ENCODE measurements around the gene CDHR2. TPM values are rescaled to one million over a fixed set of nuclear protein-coding genes. Genes with fewer than 3 reads are reported as not detected.

The CDHR2 gene
- total and polyA plus RNA-seq, 2 of the 13 experiments (the other 11 are each of a cell fraction or from before 2014, with no cell fraction given) = 17.9 to 20.9 TPM

DNA sequence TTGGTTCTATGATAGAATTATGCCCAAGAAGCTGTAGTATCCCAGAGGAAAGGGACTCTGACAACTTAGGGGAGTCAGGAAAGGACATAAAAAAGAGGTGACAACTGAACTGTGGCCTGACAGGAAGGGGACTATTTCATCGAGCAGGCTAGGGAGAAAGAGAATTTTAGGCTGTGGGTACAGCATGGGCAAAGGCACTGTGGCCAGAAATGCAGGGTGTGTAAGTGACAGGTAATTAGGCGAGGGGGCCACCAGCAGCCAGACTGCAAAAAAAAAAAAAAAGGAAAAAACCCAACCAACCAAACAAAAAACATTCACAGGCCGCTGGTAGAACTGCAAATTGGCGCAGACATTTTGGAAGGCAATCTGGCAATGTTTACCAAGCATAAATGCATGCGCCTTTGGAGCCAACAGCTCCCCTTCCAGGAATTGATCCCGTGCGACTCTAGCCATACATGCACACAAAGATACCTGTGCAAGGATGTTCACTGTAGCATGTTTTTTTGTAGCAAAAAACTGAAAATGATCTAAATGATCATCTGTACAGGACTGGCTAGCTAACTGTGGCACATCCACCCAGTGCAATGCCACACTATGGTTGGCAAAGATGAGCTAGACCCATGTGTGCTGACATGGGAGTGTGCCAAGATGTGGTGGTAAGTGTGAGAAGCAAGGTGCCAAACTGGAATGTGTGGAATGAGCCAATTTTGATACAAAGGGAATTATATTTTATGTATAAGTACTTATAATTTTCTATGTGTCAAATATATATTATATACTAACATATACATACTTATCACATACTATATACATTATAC, 82.5 kb downstream of the CDHR2 start:
- POLR2A ChIA-PET = interaction anchor here (1.8 kb wide), 1 partner anchor 15 kb away, joined by 5 read pairs; the partner anchor contains the start of gene TSPAN17
- FAIRE-seq = no peak
- no peak for TF ChIP-seq KLF6 (CRISPR knock-in tag; IDR thresholded peaks at IDR 0.05)
- no peak for TF ChIP-seq ZNF292 (CRISPR knock-in tag; IDR thresholded peaks at IDR 0.05; ENCODE audit: borderline replicate concordance, low read depth)
- no peak for TF ChIP-seq PCBP2 (optimal IDR thresholded peaks at IDR 0.05; ENCODE audit: low read depth, low read length, poor library complexity, severe bottlenecking)
- no peak for TF ChIP-seq ZNF616 (CRISPR knock-in tag; IDR thresholded peaks at IDR 0.05; ENCODE audit: low read depth)
- TF ChIP-seq XBP1 (CRISPR knock-in tag; IDR thresholded peaks at IDR 0.05) = no peak
- TF ChIP-seq ZNF776 (CRISPR knock-in tag; IDR thresholded peaks at IDR 0.05) = no peak
- no peak for TF ChIP-seq ZNF589 (CRISPR knock-in tag; conservative IDR thresholded peaks at IDR 0.05)
- no peak for TF ChIP-seq ZBTB39 (CRISPR knock-in tag; IDR thresholded peaks at IDR 0.05)
- TF ChIP-seq EED (CRISPR knock-in tag; IDR thresholded peaks at IDR 0.05) = no peak
- no peak for TF ChIP-seq HOXA3 (CRISPR knock-in tag; IDR thresholded peaks at IDR 0.05)
- TF ChIP-seq ZNF33B (CRISPR knock-in tag; IDR thresholded peaks at IDR 0.05) = no peak
- no peak for TF ChIP-seq GABPA (IDR thresholded peaks at IDR 0.05; ENCODE audit: low read depth, low read length)
- no peak for TF ChIP-seq GABPA (CRISPR knock-in tag; IDR thresholded peaks at IDR 0.05; ENCODE audit: low read depth)
- TF ChIP-seq CERS6 (CRISPR knock-in tag; IDR thresholded peaks at IDR 0.05) = no peak
- intact Hi-C loops (cut with micrococcal nuclease; ENCODE audit: unreplicated experiment) (no loop called here), in situ Hi-C loops (cut with HindIII; ENCODE audit: extremely low pct_ligation_motif_present, low pct_unique_long_range_greater_than_20kb) (no loop called here)
- H3K4me1 ChIP-seq (ENCODE audit: insufficient read depth, low read length) = peaks cover 26% of the 10 kb centered on the region
- peaks cover 13 to 79% of the 10 kb centered on the region in 2 experiments; a peak in 4 of 5 replicates for H3K27me3 ChIP-seq (ENCODE audit: control insufficient read depth in 1 of 2, insufficient read depth in 2 of 2, low read length in 2 of 2)
- DNase-seq (ENCODE audit: low spot score) = no peak
- no peak overlapping the region for H2AFZ ChIP-seq (ENCODE audit: low read length)
- no peaks in the 10 kb centered on the region for H3K79me2 ChIP-seq (ENCODE audit: insufficient read depth, low read length)
- no peaks in the 10 kb centered on the region for H3K9me3 ChIP-seq (ENCODE audit: low read length)
- H3K4me3 ChIP-seq (replicated peaks in 1 of 3; ENCODE audit: insufficient read depth in 1 of 3, low read depth in 2 of 3, low read length in 3 of 3) = no peak overlapping the region
- no peaks in the 10 kb centered on the region for H3K36me3 ChIP-seq (replicated peaks in 1 of 2; ENCODE audit: control insufficient read depth in 1 of 2, insufficient read depth in 2 of 2, low read length in 2 of 2)
- no peak overlapping the region for H3K9ac ChIP-seq (ENCODE audit: insufficient read depth, low read depth, low read length)
- 9% methylated on average over 7 of the region's 7 CpGs for WGBS (ENCODE audit: low lambda C conversion rate)
- no peak overlapping the region for H3K4me2 ChIP-seq (ENCODE audit: low read depth, low read length)
- BruUV-seq (replicated peaks) = no TSS peak
- ATAC-seq = no peak
- no peaks in the 10 kb centered on the region for H4K20me1 ChIP-seq (ENCODE audit: insufficient read depth, low read length)
- CTCF ChIA-PET (ENCODE audit: low intra/inter-chr PET ratio, low total read pairs) = no interaction called here
- H3K27ac ChIP-seq (ENCODE audit: extremely low read length, insufficient read depth, low read length) = no peak overlapping the region

All from HepG2 (cell line).